Measurements from ENCODE around the gene NCOA4.
"Not testable (repeated sequence)": the region's sequence is repeated elsewhere in the genome, so short reads cannot be mapped to it uniquely, and the experiment has no call there.

Gene NCOA4

DNA sequence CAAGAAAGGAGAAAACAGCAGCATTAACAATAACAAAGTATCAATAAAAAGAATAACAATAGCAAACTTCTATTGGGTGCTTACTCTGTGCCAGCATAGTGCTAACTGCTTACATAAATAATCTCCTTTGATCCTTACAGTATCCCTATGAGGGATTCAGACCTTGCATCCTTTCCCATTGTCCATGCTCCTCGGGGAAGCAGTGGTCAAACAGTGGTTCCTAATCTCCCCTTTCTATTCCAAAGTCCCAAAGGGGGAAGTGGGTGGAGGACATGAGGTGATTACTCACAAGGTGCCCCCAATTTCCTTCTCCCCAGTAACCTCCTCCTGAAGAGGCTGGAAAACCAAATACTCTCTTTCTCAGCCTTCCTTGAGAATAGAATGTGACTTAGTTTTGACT is 37.7 kb upstream of the NCOA4 start:
- peaks cover 8% of the 10 kb centered on the region for H3K27me3 ChIP-seq (ENCODE audit: control insufficient read depth, insufficient read depth, low read length)
- H3K36me3 ChIP-seq (ENCODE audit: insufficient read depth, low read length), result no peaks in the 10 kb centered on the region
- H3K9ac ChIP-seq (ENCODE audit: low read depth, low read length), result no peak overlapping the region
- no peak overlapping the region for H3K4me3 ChIP-seq (ENCODE audit: low read length)
- no peaks in the 10 kb centered on the region for H3K9me3 ChIP-seq (replicated peaks; ENCODE audit: low read length)
- no peaks in the 10 kb centered on the region for H3K4me1 ChIP-seq (ENCODE audit: control insufficient read depth, insufficient read depth, low read length)
- no peak overlapping the region for H3K4me2 ChIP-seq (ENCODE audit: low read length)

DNA sequence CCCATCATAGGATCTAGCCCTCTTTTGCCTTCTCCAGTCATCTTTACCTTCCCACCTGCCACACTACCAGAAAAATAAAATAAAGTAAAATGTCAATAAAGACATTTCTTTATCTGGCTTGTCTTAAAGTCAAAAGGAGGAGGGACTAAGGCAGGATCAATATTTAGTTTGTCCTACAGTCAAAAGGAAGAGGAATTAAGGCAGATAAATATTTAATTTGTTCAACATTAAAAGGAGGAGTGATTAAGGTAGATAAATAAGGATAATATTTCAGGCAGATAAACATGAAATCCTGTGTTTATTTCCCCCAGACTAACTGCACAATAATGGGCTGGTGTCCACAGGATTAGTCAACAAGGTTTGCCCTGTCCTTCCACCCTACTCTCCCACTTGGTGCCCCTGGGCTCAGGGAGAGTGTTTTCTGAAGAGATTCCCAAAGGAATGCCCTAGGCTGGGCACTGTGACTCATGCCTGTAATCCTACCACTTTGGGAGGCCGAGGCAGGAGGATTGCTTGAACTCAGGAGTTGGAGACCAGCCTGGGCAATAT is 33.9 kb upstream of the NCOA4 start:
- Histone ChIP-seq H3K4me1 (ENCODE audit: control insufficient read depth, insufficient read depth, low read length) (no peaks in the 10 kb centered on the region), H3K36me3 (ENCODE audit: insufficient read depth, low read length) (no peaks in the 10 kb centered on the region), H3K27me3 (ENCODE audit: control insufficient read depth, insufficient read depth, low read length) (peaks cover 6% of the 10 kb centered on the region), H3K4me2 (ENCODE audit: low read length) (no peak overlapping the region), H3K9ac (ENCODE audit: low read depth, low read length) (no peak overlapping the region), H3K9me3 (replicated peaks; ENCODE audit: low read length) (no peaks in the 10 kb centered on the region), H3K4me3 (ENCODE audit: low read length) (no peak overlapping the region)

DNA sequence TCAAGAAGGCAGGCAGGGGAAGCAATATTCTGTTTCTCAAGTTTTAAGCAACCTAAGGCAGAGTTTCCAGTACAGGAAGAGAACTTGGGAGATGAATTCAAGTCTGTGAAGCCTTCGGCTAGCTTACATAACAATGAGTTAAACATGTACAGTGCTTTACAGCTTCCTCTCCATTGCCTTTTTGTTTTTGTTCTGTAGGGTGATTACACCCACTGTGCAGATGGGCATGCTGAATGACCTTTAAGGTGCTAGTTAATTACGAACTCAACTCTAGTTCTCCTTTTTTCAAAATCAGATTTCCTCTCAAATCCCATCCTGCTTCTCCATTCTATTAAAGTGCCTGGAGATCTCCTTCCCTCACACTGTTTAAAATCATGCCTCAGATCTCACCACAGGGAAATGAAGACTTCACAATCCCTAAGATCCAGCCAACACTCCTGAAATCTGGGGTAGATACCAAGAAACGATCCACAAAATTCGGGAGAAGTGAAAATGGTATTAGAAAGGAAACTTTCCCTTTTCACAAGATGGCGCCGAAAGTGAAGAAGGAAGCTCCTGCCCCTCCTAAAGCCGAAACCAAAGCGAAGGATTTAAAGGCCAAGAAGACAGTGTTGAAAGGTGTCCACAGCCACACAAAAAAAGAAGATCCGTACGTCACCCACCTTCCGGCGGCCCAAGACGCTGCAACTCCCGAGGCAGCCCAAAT is 32.5 kb upstream of the NCOA4 start:
- H3K9me3 ChIP-seq (replicated peaks; ENCODE audit: low read length), result no peaks in the 10 kb centered on the region
- H3K4me3 ChIP-seq (ENCODE audit: low read length), result no peak overlapping the region

DNA sequence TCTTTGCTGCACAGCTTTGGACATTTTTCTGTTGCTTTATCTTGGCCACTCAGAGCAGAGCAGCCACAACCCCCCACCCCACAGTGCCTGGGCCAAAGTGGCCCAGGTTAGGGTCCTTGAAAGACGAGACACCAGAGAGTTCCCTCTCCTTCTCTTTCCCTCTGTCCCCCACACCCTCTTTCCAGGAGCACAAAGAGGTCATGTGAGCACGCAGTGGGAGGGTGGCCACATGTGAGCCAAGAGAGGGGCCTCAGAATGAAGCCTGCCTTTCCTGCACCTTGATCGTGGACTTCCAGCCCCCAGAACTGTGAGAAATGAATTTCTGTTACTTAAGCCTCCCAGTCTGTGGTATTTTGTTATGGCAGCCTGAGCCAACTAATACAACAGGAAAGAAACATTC is 30.3 kb upstream of the NCOA4 start:
- no peak overlapping the region for H3K4me3 ChIP-seq (ENCODE audit: low read length)
- H3K4me2 ChIP-seq (ENCODE audit: low read length), result no peak overlapping the region
- H3K36me3 ChIP-seq (ENCODE audit: insufficient read depth, low read length), result no peaks in the 10 kb centered on the region
- H3K9me3 ChIP-seq (replicated peaks; ENCODE audit: low read length), result no peaks in the 10 kb centered on the region
- H3K27me3 ChIP-seq (ENCODE audit: control insufficient read depth, insufficient read depth, low read length), result peaks cover 5% of the 10 kb centered on the region
- H3K9ac ChIP-seq (ENCODE audit: low read depth, low read length), result no peak overlapping the region
- H3K4me1 ChIP-seq (ENCODE audit: control insufficient read depth, insufficient read depth, low read length), result no peaks in the 10 kb centered on the region

More for the DNA sequence above, 32.5 kb upstream of the NCOA4 start:
- Histone ChIP-seq H3K4me1 (ENCODE audit: control insufficient read depth, insufficient read depth, low read length) (no peaks in the 10 kb centered on the region), H3K27me3 (ENCODE audit: control insufficient read depth, insufficient read depth, low read length) (peaks cover 5% of the 10 kb centered on the region), H3K9ac (ENCODE audit: low read depth, low read length) (no peak overlapping the region), H3K4me2 (ENCODE audit: low read length) (no peak overlapping the region), H3K36me3 (ENCODE audit: insufficient read depth, low read length) (no peaks in the 10 kb centered on the region)

DNA sequence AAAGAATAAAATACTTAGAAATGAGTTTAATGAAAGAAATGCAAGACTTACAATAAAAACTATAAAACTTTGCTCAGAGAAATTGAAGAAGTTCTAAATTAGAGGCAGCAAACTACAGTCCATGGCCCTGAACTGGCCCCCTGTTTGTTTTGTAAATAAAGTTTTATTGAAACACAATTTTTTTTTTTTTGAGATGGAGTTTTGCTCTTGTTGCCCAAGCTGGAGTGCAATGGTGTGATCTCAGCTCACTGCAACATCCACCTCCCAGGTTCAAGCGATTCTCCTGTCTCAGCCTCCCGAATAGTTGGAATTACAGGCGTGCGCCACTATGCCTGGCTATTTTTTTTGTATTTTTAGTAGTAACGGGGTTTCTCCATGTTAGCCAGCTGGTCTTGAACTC is 27.5 kb upstream of the NCOA4 start:
- not testable (repeated sequence) for H3K9me3 ChIP-seq (replicated peaks; ENCODE audit: low read length); H3K4me1 ChIP-seq (ENCODE audit: control insufficient read depth, insufficient read depth, low read length); H3K4me3 ChIP-seq (ENCODE audit: low read length); H3K36me3 ChIP-seq (ENCODE audit: insufficient read depth, low read length); H3K9ac ChIP-seq (ENCODE audit: low read depth, low read length); H3K4me2 ChIP-seq (ENCODE audit: low read length)
- H3K27me3 ChIP-seq (ENCODE audit: control insufficient read depth, insufficient read depth, low read length), result peaks cover 10% of the 10 kb centered on the region

DNA sequence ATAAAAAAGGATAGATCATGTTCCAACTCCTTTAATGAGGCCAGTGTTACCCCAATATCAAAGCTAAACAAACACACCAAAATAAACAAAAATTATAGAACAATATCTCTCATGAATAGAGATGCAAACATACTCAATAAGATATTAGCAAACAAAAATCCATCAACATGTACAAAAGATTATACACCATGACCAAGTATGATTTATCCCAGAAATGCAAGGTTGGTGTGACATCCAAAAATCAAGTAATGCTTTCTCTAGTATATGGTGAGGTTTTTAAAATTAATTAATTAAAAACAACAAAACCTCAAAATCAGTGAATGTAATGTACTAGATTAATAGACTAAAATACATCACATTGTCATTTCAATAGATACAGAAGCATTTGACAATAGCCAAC is 26.6 kb upstream of the NCOA4 start:
- H3K9ac ChIP-seq (ENCODE audit: low read depth, low read length), result no peak overlapping the region
- H3K4me3 ChIP-seq (ENCODE audit: low read length), result no peak overlapping the region
- H3K27me3 ChIP-seq (ENCODE audit: control insufficient read depth, insufficient read depth, low read length), result peaks cover 16% of the 10 kb centered on the region
- no peaks in the 10 kb centered on the region for H3K4me1 ChIP-seq (ENCODE audit: control insufficient read depth, insufficient read depth, low read length)
- H3K9me3 ChIP-seq (replicated peaks; ENCODE audit: low read length), result no peaks in the 10 kb centered on the region
- H3K36me3 ChIP-seq (ENCODE audit: insufficient read depth, low read length), result no peaks in the 10 kb centered on the region
- no peak overlapping the region for H3K4me2 ChIP-seq (ENCODE audit: low read length)

DNA sequence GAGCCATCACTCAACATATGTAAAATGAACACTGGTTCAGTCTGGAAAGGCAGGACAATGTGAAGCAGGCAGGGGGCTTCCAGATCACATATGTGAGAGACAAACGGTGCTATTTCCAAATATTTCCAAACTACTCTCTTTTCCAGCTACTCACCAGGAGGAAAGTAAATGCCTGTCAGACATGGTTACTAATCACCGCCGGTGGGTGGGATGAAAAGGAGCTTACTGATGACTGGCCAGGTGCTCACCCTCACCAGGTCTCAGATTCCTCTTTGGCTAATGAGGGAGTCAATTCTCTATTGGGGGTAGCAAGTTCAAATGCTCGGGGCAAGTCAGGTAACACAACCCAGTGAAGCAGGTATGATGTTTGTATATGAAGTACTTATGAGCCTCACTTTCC is 25.3 kb upstream of the NCOA4 start:
- H3K4me2 ChIP-seq (ENCODE audit: low read length), result no peak overlapping the region
- H3K36me3 ChIP-seq (ENCODE audit: insufficient read depth, low read length), result no peaks in the 10 kb centered on the region
- peaks cover 24% of the 10 kb centered on the region for H3K27me3 ChIP-seq (ENCODE audit: control insufficient read depth, insufficient read depth, low read length)
- H3K4me3 ChIP-seq (ENCODE audit: low read length), result no peak overlapping the region
- H3K9me3 ChIP-seq (replicated peaks; ENCODE audit: low read length), result no peaks in the 10 kb centered on the region
- no peak overlapping the region for H3K9ac ChIP-seq (ENCODE audit: low read depth, low read length)
- H3K4me1 ChIP-seq (ENCODE audit: control insufficient read depth, insufficient read depth, low read length), result no peaks in the 10 kb centered on the region

DNA sequence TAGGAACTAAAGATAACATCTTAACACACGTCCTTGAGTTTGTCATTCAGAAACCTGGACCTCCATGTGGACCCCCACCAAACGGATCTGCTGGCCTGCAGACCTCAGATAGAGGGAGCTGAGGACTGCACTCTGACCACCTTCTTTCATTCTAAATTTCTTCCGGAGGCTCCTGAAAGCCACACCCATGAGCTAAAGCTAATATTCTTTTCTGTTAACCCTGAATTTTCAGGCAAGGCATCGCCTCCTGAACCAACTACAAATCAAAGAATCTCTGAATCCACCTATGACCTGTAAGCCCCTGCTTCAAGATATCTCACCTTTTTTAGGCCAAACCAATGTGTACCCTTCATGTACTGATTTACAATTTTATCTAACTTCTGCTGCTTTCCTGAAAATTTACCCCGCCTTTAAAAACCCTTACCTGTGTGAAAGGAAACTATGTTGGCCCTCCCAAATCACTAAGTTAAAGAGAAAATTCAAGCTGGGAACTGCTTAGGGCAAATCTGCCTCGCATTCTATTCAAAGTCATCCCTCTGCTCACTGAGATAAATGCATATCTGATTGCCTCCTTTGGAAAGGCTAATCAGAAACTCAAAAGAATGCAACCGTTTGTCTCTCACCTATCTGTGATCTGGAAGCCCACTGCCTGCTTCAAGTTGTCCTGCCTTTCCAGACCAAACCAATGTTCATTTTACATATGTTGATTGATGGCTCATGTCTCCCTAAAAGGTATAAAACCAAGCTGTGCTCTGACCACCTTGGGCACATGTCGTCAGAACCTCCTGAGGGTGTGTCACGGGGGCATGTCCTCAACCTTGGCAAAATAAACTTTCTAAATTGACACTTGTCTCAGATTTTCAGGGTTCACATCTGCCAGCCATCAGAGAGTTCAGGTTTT is 23.4 kb upstream of the NCOA4 start:
- no peaks in the 10 kb centered on the region for H3K36me3 ChIP-seq (ENCODE audit: insufficient read depth, low read length)
- H3K4me2 ChIP-seq (ENCODE audit: low read length), result no peak overlapping the region
- H3K4me3 ChIP-seq (ENCODE audit: low read length), result no peak overlapping the region
- no peak overlapping the region for H3K9ac ChIP-seq (ENCODE audit: low read depth, low read length)
- peaks cover 19% of the 10 kb centered on the region for H3K27me3 ChIP-seq (ENCODE audit: control insufficient read depth, insufficient read depth, low read length)
- H3K4me1 ChIP-seq (ENCODE audit: control insufficient read depth, insufficient read depth, low read length), result no peaks in the 10 kb centered on the region
- H3K9me3 ChIP-seq (replicated peaks; ENCODE audit: low read length), result no peaks in the 10 kb centered on the region

DNA sequence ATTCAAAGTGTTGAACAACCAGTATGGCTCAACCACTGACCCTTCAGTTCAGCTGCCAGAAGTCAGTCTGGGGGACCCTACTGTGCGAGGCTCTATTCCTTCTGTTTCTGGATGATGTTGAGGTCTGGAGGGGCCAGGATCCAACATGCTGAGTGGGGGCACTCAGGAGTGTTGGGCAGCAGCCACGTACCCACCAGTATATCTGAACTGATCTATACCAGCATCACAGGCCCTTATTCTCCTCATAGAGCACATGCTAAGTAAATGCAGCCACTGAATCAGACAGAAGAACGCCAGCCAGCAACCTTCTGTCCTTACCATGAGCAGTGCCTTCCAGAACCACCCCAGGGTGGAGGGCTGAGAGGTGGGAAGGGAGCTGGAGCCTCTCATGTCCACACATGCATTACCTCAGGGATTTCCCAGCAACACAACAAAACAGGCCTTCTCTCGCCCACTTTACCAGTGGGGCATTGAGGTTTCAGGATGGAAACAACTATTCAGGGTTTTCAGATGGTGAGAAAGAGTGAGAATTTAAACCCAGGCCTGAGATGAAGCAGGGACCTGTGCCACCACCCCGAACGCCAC is 22.5 kb upstream of the NCOA4 start:
- peaks cover 19% of the 10 kb centered on the region for H3K27me3 ChIP-seq (ENCODE audit: control insufficient read depth, insufficient read depth, low read length)
- no peak overlapping the region for H3K4me2 ChIP-seq (ENCODE audit: low read length)
- H3K9ac ChIP-seq (ENCODE audit: low read depth, low read length), result no peak overlapping the region
- no peaks in the 10 kb centered on the region for H3K4me1 ChIP-seq (ENCODE audit: control insufficient read depth, insufficient read depth, low read length)
- H3K4me3 ChIP-seq (ENCODE audit: low read length), result no peak overlapping the region
- no peaks in the 10 kb centered on the region for H3K9me3 ChIP-seq (replicated peaks; ENCODE audit: low read length)
- H3K36me3 ChIP-seq (ENCODE audit: insufficient read depth, low read length), result no peaks in the 10 kb centered on the region

DNA sequence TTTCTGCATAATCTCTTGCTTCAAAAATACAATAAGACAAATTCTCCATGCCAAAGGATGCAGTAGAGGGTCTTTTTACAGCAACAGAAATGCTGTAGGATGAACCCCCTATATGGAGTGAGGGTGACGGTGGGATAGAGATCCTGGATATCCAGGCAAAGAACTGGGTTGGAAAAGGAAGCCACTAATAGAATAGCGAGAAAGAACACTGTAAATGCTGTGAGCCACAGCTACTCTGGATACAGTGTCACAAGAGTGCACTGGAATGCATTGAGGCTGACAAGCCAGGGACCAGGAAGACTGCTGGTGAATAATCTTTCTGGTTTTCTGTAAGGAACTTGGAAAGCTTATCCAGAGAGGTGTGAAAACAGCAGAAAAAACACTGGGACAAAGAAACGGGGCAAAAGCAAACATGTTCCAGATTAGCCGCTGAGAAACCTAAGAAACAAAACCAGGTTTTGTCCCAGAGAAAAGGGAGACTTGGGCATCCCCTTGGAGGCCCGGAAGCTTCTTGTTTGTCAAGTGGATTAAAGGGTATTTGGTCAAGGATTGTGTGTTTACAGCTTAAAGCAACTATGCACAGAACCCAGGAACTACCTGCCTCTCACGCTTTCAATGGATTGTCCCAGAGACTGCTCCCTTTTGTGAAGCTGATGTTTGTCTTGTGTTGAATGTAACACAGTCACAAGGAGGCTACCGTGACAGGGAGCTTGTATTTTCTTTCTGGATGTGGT is 21.8 kb upstream of the NCOA4 start:
- H3K9me3 ChIP-seq (replicated peaks; ENCODE audit: low read length), result no peaks in the 10 kb centered on the region

More for the DNA sequence above, 21.8 kb upstream of the NCOA4 start:
- Histone ChIP-seq H3K9ac (ENCODE audit: low read depth, low read length) (no peak overlapping the region), H3K4me3 (ENCODE audit: low read length) (no peak overlapping the region), H3K4me1 (ENCODE audit: control insufficient read depth, insufficient read depth, low read length) (no peaks in the 10 kb centered on the region), H3K36me3 (ENCODE audit: insufficient read depth, low read length) (no peaks in the 10 kb centered on the region), H3K27me3 (ENCODE audit: control insufficient read depth, insufficient read depth, low read length) (peaks cover 25% of the 10 kb centered on the region), H3K4me2 (ENCODE audit: low read length) (no peak overlapping the region)
